HG03460 (cell line): ENCODE measurements around the gene MARK1.

Experiments
- ATAC-seq: cut with Tn5 transposase; IDR thresholded peaks from one replicate; pipeline ENCODE4 v1.9.1; 2021; ENCODE audit not compliant: unreplicated experiment

MARK1 gene

GRCh38 chr1:220528679-220529501 lies 954 bp downstream of the MARK1 start:
- peak; percentile 28 for ATAC-seq

- ATAC-seq = no peak
These were observed 1.6 kb downstream of the MARK1 start for GRCh38 chr1:220529521-220530020.

GRCh38 chr1:220533504-220534109 lies 5.7 kb downstream of the MARK1 start:
- ATAC-seq = no peak

- no peak for ATAC-seq
These were observed 17.0 kb downstream of the MARK1 start for GRCh38 chr1:220544901-220545303.

GRCh38 chr1:220550811-220551399 lies 23.0 kb downstream of the MARK1 start:
- no peak for ATAC-seq

GRCh38 chr1:220551718-220552117 lies 23.8 kb downstream of the MARK1 start:
- no peak for ATAC-seq

GRCh38 chr1:220552672-220553260 lies 24.8 kb downstream of the MARK1 start:
- no peak for ATAC-seq

- ATAC-seq = no peak
These were observed 28.7 kb downstream of the MARK1 start for GRCh38 chr1:220556641-220557040.

GRCh38 chr1:220563564-220563963 lies 35.6 kb downstream of the MARK1 start:
- no peak for ATAC-seq

GRCh38 chr1:220564216-220564615 lies 36.3 kb downstream of the MARK1 start:
- no peak for ATAC-seq

- ATAC-seq = no peak
These were observed 37.7 kb downstream of the MARK1 start for GRCh38 chr1:220565670-220566069.

GRCh38 chr1:220566869-220567268 lies 38.9 kb downstream of the MARK1 start:
- no peak for ATAC-seq

- no peak for ATAC-seq
These were observed 44.5 kb downstream of the MARK1 start for GRCh38 chr1:220572416-220572815.

- no peak for ATAC-seq
These were observed 45.9 kb downstream of the MARK1 start for GRCh38 chr1:220573836-220574235.

- no peak for ATAC-seq
These were observed 48.0 kb downstream of the MARK1 start for GRCh38 chr1:220575718-220576497.

- no peak for ATAC-seq
These were observed 50.0 kb downstream of the MARK1 start for GRCh38 chr1:220577926-220578325.

GRCh38 chr1:220579317-220579716 lies 51.4 kb downstream of the MARK1 start:
- ATAC-seq = no peak

- ATAC-seq = no peak
These were observed 64.8 kb downstream of the MARK1 start for GRCh38 chr1:220592714-220593113.

- no peak for ATAC-seq
These were observed 66.4 kb downstream of the MARK1 start for GRCh38 chr1:220594356-220594755.

GRCh38 chr1:220595179-220595578 lies 67.2 kb downstream of the MARK1 start:
- no peak for ATAC-seq

- no peak for ATAC-seq
These were observed 77.0 kb downstream of the MARK1 start for GRCh38 chr1:220604926-220605325.
